HepG2 (cell line): Measurements from ENCODE around the gene CFH.

Source experiments
- CTCF ChIP-seq: sonication (generic); formaldehyde crosslinking; IDR thresholded peaks from 2 replicates; pipeline ENCODE4 v1.5.0; 2020; ENCODE audit warnings: mild to moderate bottlenecking, missing genetic modification reagents, moderate library complexity
- EZH2 ChIP-seq: conservative IDR thresholded peaks from 2 replicates; pipeline ENCODE4 v1.6.1; 2012; ENCODE audit warnings: mild to moderate bottlenecking, low read depth, low read length, moderate library complexity
- MAZ ChIP-seq, 2 experiments: sonication (generic) in 1 of 2; formaldehyde crosslinking in 1 of 2; IDR thresholded peaks; 2 replicates each; pipeline versions ENCODE4 v1.5.0 to v1.6.1; 2012 to 2020; ENCODE audit warnings: low read depth in 2 of 2, mild to moderate bottlenecking in 2 of 2, borderline replicate concordance in 1 of 2, improper control_type of control experiment in 1 of 2, low read length in 1 of 2, missing genetic modification reagents in 1 of 2, moderate library complexity in 1 of 2
- MTA1 ChIP-seq: sonication (generic); formaldehyde crosslinking; IDR thresholded peaks from 2 replicates; pipeline ENCODE4 v1.4.0; 2020; ENCODE audit warnings: missing genetic modification reagents, mild to moderate bottlenecking, borderline replicate concordance
- SKI ChIP-seq: fragments of 450-650 bp; IDR thresholded peaks from one replicate; pipeline ENCODE4 v1.6.1; 2018; ENCODE audit warnings: mild to moderate bottlenecking; ENCODE audit not compliant: partially characterized antibody
- YY1 ChIP-seq: IDR thresholded peaks from 2 replicates; pipeline ENCODE4 v1.6.1; 2011; ENCODE audit warnings: low read length, low read depth, moderate library complexity, mild to moderate bottlenecking; ENCODE audit not compliant: insufficient read depth, insufficient replicate concordance
- ZNF160 ChIP-seq: sonication (generic); formaldehyde crosslinking; IDR thresholded peaks from 2 replicates; pipeline ENCODE4 v1.8.0; 2022; ENCODE audit warnings: mild to moderate bottlenecking, inconsistent platforms, missing genetic modification reagents
- ZNF276 ChIP-seq: sonication (generic); formaldehyde crosslinking; IDR thresholded peaks from 2 replicates; pipeline ENCODE4 v1.4.0; 2020; ENCODE audit warnings: mild to moderate bottlenecking, low read depth, missing genetic modification reagents
- ZNF44 ChIP-seq: sonication (generic); formaldehyde crosslinking; IDR thresholded peaks from 2 replicates; pipeline ENCODE4 v1.5.1; 2020; ENCODE audit warnings: mild to moderate bottlenecking, missing genetic modification reagents
- ZNF512B ChIP-seq: sonication (generic); formaldehyde crosslinking; IDR thresholded peaks from 2 replicates; pipeline ENCODE4 v1.5.1; 2020; ENCODE audit warnings: missing genetic modification reagents, mild to moderate bottlenecking, borderline replicate concordance
- ZNF564 ChIP-seq: sonication (generic); formaldehyde crosslinking; IDR thresholded peaks from 2 replicates; pipeline ENCODE4 v1.8.1; 2023; ENCODE audit warnings: mild to moderate bottlenecking, missing genetic modification reagents
- TF ChIP-seq, protein P1 (sequence below): sonication (generic); formaldehyde crosslinking; IDR thresholded peaks from 2 replicates; pipeline ENCODE4 v1.9.0; 2022; ENCODE audit warnings: low read depth, missing genetic modification reagents

DNA sequence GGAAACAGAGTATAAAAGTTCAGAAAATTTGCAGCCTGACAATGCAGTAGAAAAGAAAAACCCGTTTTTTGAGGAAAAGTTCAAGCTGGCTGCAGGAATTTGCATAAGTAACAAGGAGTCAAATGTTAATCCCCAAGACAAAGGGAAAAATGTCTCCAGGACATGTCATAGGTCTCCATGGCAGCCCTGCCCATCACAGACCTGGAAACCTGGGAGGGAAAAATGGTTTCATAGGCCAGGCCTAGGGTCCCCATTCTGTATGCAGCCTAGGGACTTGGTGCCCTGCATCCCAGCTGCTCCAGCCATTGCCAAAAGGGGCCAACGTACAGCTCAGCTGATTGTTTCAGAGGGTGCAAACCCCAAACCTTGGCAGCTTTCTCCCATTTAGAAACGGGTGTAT is 40.0 kb upstream of the CFH start:
- TF ChIP-seq CTCF (CRISPR knock-in tag) (no peak), EZH2 (no peak), MTA1 (CRISPR knock-in tag) (no peak), ZNF276 (CRISPR knock-in tag) (no peak), ZNF512B (CRISPR knock-in tag) (no peak), ZNF44 (no peak), MAZ (IDR thresholded peaks at IDR 0.05; ENCODE audit: borderline replicate concordance, low read depth, low read length) (no peak), MAZ (CRISPR knock-in tag; IDR thresholded peaks at IDR 0.05; ENCODE audit: low read depth) (no peak), ZNF160 (CRISPR knock-in tag) (no peak), ZNF564 (CRISPR knock-in tag) (no peak), YY1 (no peak), SKI (no peak)
- TF ChIP-seq, protein P1, sequence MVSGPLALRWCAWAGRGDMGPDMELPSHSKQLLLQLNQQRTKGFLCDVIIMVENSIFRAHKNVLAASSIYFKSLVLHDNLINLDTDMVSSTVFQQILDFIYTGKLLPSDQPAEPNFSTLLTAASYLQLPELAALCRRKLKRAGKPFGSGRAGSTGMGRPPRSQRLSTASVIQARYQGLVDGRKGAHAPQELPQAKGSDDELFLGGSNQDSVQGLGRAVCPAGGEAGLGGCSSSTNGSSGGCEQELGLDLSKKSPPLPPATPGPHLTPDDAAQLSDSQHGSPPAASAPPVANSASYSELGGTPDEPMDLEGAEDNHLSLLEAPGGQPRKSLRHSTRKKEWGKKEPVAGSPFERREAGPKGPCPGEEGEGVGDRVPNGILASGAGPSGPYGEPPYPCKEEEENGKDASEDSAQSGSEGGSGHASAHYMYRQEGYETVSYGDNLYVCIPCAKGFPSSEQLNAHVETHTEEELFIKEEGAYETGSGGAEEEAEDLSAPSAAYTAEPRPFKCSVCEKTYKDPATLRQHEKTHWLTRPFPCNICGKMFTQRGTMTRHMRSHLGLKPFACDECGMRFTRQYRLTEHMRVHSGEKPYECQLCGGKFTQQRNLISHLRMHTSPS (CRISPR knock-in tag): no peak
